GM12892 (cell line): Measurements from ENCODE around the gene MAN2A2.

Experiments
- POLR2A ChIP-seq: IDR thresholded peaks from 2 replicates; pipeline ENCODE4 v1.6.1; 2011; ENCODE audit warnings: low read depth, low read length, control low read depth
- POLR2AphosphoS5 ChIP-seq: IDR thresholded peaks from 2 replicates; pipeline ENCODE4 v1.6.1; 2011; ENCODE audit warnings: low read depth, low read length, control low read depth
- TAF1 ChIP-seq: IDR thresholded peaks from 2 replicates; pipeline ENCODE4 v1.6.1; 2011; ENCODE audit warnings: low read depth, mild to moderate bottlenecking, control low read depth, low read length, borderline replicate concordance

- TF ChIP-seq POLR2AphosphoS5 (no peak), TAF1 (no peak), POLR2A (no peak)
These were observed 22.5 kb upstream of the MAN2A2 start for GRCh38 chr15:90880381-90881145.
